K562 (cell line): ENCODE measurements around the gene AICDA. TPM values are rescaled to one million over a fixed set of nuclear protein-coding genes. Genes with fewer than 3 reads are reported as not detected.

ENCODE experiments used
- ZFP91 ChIP-seq: sonication (generic); formaldehyde crosslinking; IDR thresholded peaks from 2 replicates; pipeline ENCODE4 v1.8.0; 2022; ENCODE audit warnings: mild to moderate bottlenecking, missing genetic modification reagents
- polyA plus RNA-seq, 8 experiments: library from polyadenylated mRNA; depleted of rRNA in 4 of 8; stranded (reverse) in 5 of 8; unstranded in 3 of 8; fragments of >200 nt; fragmentation: Nextera tagmentation in 2 of 8; fragmentation: Illumina TruSeq in 1 of 8; extraction: Ambion mirVana in 2 of 8; extraction: Trizol in 1 of 8; gene quantifications; 2 replicates each; pipeline versions ENCODE4 v1.2.1 to v1.2.3, GENCODE V29; 2011 to 2014; ENCODE audit warnings: inconsistent platforms in 1 of 8, missing spikeins in 1 of 8
- small RNA-seq: library from RNA; depleted of rRNA; stranded (forward); fragments of <200 nt; gene quantifications from one replicate; pipeline ENCODE3, GENCODE V24; 2014
- total RNA-seq, 7 experiments: library from RNA; depleted of rRNA in 6 of 7; stranded (reverse); fragments of >200 nt in 6 of 7; fragmentation: Illumina TruSeq in 2 of 7; extraction: Trizol in 2 of 7; gene quantifications; 2 replicates each; pipeline versions ENCODE4 v1.2.1 to v1.2.3, GENCODE V29; 2011 to 2021; ENCODE audit warnings: low replicate concordance in 1 of 7

AICDA gene
- total and polyA plus RNA-seq, 9 of the 15 experiments (the other 6 are each of a cell fraction or from before 2014, with no cell fraction given) = not detected

DNA sequence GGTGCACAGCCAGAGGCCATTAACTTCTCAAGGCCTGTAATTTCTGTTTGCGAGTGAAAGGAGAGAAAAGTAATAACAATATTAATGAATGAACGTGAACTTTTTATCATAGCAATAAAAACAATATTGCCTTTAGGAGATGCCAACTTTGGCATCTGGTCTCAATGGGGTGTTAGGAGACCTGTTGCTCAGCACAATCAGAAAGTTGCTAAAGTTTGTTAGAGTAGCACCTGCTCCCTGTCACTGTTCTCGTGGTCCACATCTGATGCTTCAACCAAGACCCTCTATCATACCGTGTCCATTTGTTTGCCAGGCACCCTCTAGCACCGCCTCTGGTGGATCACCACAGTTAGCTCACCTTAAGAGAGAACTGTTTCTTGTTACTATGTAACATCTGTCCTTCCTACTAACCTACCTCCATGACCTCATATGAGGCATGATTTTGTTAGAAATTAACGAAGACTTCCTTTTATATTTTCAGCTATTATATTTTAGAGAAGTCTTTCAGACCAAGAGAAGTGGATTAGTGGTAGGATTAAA lies 59.5 kb downstream of the AICDA start (continued):
- no peak for TF ChIP-seq ZFP91 (CRISPR knock-in tag)
- TF ChIP-seq, all 486 proteins: peak for 0

Small RNAs within 50 kb of the gene (small RNA-seq; reads per million reads assigned to genes)
- gene RF00019 (not detected), gene RF00564 (not detected)

Other genes with a start within 250 kb of the AICDA start
- gene CLEC6A, start 156.9 kb downstream of the AICDA start, total RNA-seq (2014; rRNA removed) = not detected in 2 replicates
- not detected in 2 replicates for gene CLEC6A, start 156.9 kb downstream of the AICDA start, total RNA-seq (2014; rRNA removed; fragmentation: Illumina TruSeq; extraction: Trizol)
- gene CLEC6A, start 156.9 kb downstream of the AICDA start, total RNA-seq (2015; rRNA removed; fragmentation: Illumina TruSeq; extraction: Trizol) = not detected in 2 replicates
- gene CLEC6A, start 156.9 kb downstream of the AICDA start, total RNA-seq (2021) = not detected in 2 replicates
- not detected in 2 replicates for gene CLEC6A, start 156.9 kb downstream of the AICDA start, polyA plus RNA-seq (2011; rRNA removed)
- gene CLEC6A, start 156.9 kb downstream of the AICDA start, polyA plus RNA-seq (2014; fragmentation: Illumina TruSeq; extraction: Trizol) = not detected in 2 replicates
- gene CLEC6A, start 156.9 kb downstream of the AICDA start, polyA plus RNA-seq (2014; fragmentation: Nextera tagmentation; extraction: Ambion mirVana) = not detected
- not detected in 2 replicates for gene CLEC6A, start 156.9 kb downstream of the AICDA start, polyA plus RNA-seq (2014; rRNA removed)
- not detected in 2 replicates for gene CLEC4D, start 99.4 kb downstream of the AICDA start, total RNA-seq (2014; rRNA removed)
- gene CLEC4D, start 99.4 kb downstream of the AICDA start, total RNA-seq (2014; rRNA removed; fragmentation: Illumina TruSeq; extraction: Trizol) = not detected in 2 replicates
- gene CLEC4D, start 99.4 kb downstream of the AICDA start, total RNA-seq (2015; rRNA removed; fragmentation: Illumina TruSeq; extraction: Trizol) = not detected in 2 replicates
- not detected in 2 replicates for gene CLEC4D, start 99.4 kb downstream of the AICDA start, total RNA-seq (2021)
- not detected in 2 replicates for gene CLEC4D, start 99.4 kb downstream of the AICDA start, polyA plus RNA-seq (2011; rRNA removed)
- not detected in 2 replicates for gene CLEC4D, start 99.4 kb downstream of the AICDA start, polyA plus RNA-seq (2014; fragmentation: Illumina TruSeq; extraction: Trizol)
- not detected for gene CLEC4D, start 99.4 kb downstream of the AICDA start, polyA plus RNA-seq (2014; fragmentation: Nextera tagmentation; extraction: Ambion mirVana)
- not detected in 2 replicates for gene CLEC4D, start 99.4 kb downstream of the AICDA start, polyA plus RNA-seq (2014; rRNA removed)
- not detected in 2 replicates for gene CLEC4E, start 72.0 kb downstream of the AICDA start, total RNA-seq (2014; rRNA removed)
- gene CLEC4E, start 72.0 kb downstream of the AICDA start, total RNA-seq (2014; rRNA removed; fragmentation: Illumina TruSeq; extraction: Trizol) = not detected in 2 replicates
- gene CLEC4E, start 72.0 kb downstream of the AICDA start, total RNA-seq (2015; rRNA removed; fragmentation: Illumina TruSeq; extraction: Trizol) = not detected in 2 replicates
- gene CLEC4E, start 72.0 kb downstream of the AICDA start, total RNA-seq (2021) = not detected in 2 replicates
- not detected in 2 replicates for gene CLEC4E, start 72.0 kb downstream of the AICDA start, polyA plus RNA-seq (2011; rRNA removed)
- not detected in 2 replicates for gene CLEC4E, start 72.0 kb downstream of the AICDA start, polyA plus RNA-seq (2014; fragmentation: Illumina TruSeq; extraction: Trizol)
- gene CLEC4E, start 72.0 kb downstream of the AICDA start, polyA plus RNA-seq (2014; fragmentation: Nextera tagmentation; extraction: Ambion mirVana) = not detected
- gene CLEC4E, start 72.0 kb downstream of the AICDA start, polyA plus RNA-seq (2014; rRNA removed) = not detected in 2 replicates
- gene MFAP5, start 50.0 kb upstream of the AICDA start, total RNA-seq (2014; rRNA removed) = not detected in 2 replicates
- not detected in 2 replicates for gene MFAP5, start 50.0 kb upstream of the AICDA start, total RNA-seq (2014; rRNA removed; fragmentation: Illumina TruSeq; extraction: Trizol)
- gene MFAP5, start 50.0 kb upstream of the AICDA start, total RNA-seq (2015; rRNA removed; fragmentation: Illumina TruSeq; extraction: Trizol) = not detected in 2 replicates
- not detected in 2 replicates for gene MFAP5, start 50.0 kb upstream of the AICDA start, total RNA-seq (2021)
- gene MFAP5, start 50.0 kb upstream of the AICDA start, polyA plus RNA-seq (2011; rRNA removed) = not detected in 2 replicates
- not detected in 2 replicates for gene MFAP5, start 50.0 kb upstream of the AICDA start, polyA plus RNA-seq (2014; fragmentation: Illumina TruSeq; extraction: Trizol)
- gene MFAP5, start 50.0 kb upstream of the AICDA start, polyA plus RNA-seq (2014; fragmentation: Nextera tagmentation; extraction: Ambion mirVana) = not detected
- not detected in 2 replicates for gene MFAP5, start 50.0 kb upstream of the AICDA start, polyA plus RNA-seq (2014; rRNA removed)
- gene RIMKLB, start 85.1 kb upstream of the AICDA start, total RNA-seq (2014; rRNA removed) = 13.6 and 17.2 TPM in 2 replicates
- gene RIMKLB, start 85.1 kb upstream of the AICDA start, total RNA-seq (2014; rRNA removed; fragmentation: Illumina TruSeq; extraction: Trizol) = 19.8 and 24.5 TPM in 2 replicates
- gene RIMKLB, start 85.1 kb upstream of the AICDA start, total RNA-seq (2015; rRNA removed; fragmentation: Illumina TruSeq; extraction: Trizol) = 17.9 and 22.8 TPM in 2 replicates
- gene RIMKLB, start 85.1 kb upstream of the AICDA start, total RNA-seq (2021) = 13.8 and 17.0 TPM in 2 replicates
- gene RIMKLB, start 85.1 kb upstream of the AICDA start, polyA plus RNA-seq (2011; rRNA removed) = 19.5 and 21.8 TPM in 2 replicates
- gene RIMKLB, start 85.1 kb upstream of the AICDA start, polyA plus RNA-seq (2014; fragmentation: Illumina TruSeq; extraction: Trizol) = 15.5 and 17.2 TPM in 2 replicates
- 1 to 10 TPM; 6.5 to 9.1 TPM for gene RIMKLB, start 85.1 kb upstream of the AICDA start, polyA plus RNA-seq (2014; fragmentation: Nextera tagmentation; extraction: Ambion mirVana)
- 16.4 and 18.3 TPM in 2 replicates for gene RIMKLB, start 85.1 kb upstream of the AICDA start, polyA plus RNA-seq (2014; rRNA removed)
- gene A2ML1, start 209.8 kb upstream of the AICDA start, total RNA-seq (2014; rRNA removed) = 0.04 and 0.14 TPM in 2 replicates
- 0.11 and 0.26 TPM in 2 replicates for gene A2ML1, start 209.8 kb upstream of the AICDA start, total RNA-seq (2014; rRNA removed; fragmentation: Illumina TruSeq; extraction: Trizol)
- gene A2ML1, start 209.8 kb upstream of the AICDA start, total RNA-seq (2015; rRNA removed; fragmentation: Illumina TruSeq; extraction: Trizol) = 0.23 and 0.47 TPM in 2 replicates
- gene A2ML1, start 209.8 kb upstream of the AICDA start, total RNA-seq (2021) = 0.40 TPM in 1 of 2 replicates, not detected in the other
- 0.01 and 0.04 TPM in 2 replicates for gene A2ML1, start 209.8 kb upstream of the AICDA start, polyA plus RNA-seq (2011; rRNA removed)
- gene A2ML1, start 209.8 kb upstream of the AICDA start, polyA plus RNA-seq (2014; fragmentation: Illumina TruSeq; extraction: Trizol) = 0.07 and 0.13 TPM in 2 replicates
- under 1 TPM; 0.04 to 0.14 TPM for gene A2ML1, start 209.8 kb upstream of the AICDA start, polyA plus RNA-seq (2014; fragmentation: Nextera tagmentation; extraction: Ambion mirVana)
- 0.04 and 0.11 TPM in 2 replicates for gene A2ML1, start 209.8 kb upstream of the AICDA start, polyA plus RNA-seq (2014; rRNA removed)